HCT116 (cell line): ENCODE measurements around the gene XYLT1.

Experiments used
- CEBPB ChIP-seq: IDR thresholded peaks from 2 replicates; pipeline ENCODE4 v1.6.1; 2012; ENCODE audit warnings: low read depth
- CTCF ChIP-seq, 3 experiments: fragments of 200-600 bp in 1 of 3; sonication (generic) in 1 of 3; IDR thresholded peaks in 2 of 3; conservative IDR thresholded peaks in 1 of 3; 2 replicates each; pipeline ENCODE4 v1.5.1; 2012 to 2017; ENCODE audit warnings: low read depth in 2 of 3, low read length in 2 of 3, antibody characterized with exemption in 1 of 3, borderline replicate concordance in 1 of 3, control low read depth in 1 of 3, mild to moderate bottlenecking in 1 of 3, mixed read lengths in 1 of 3, mixed run types in 1 of 3, moderate library complexity in 1 of 3; ENCODE audit not compliant: insufficient read depth in 1 of 3
- EGR1 ChIP-seq: IDR thresholded peaks from 2 replicates; pipeline ENCODE4 v1.6.1; 2012; ENCODE audit warnings: low read depth
- EZH2phosphoT487 ChIP-seq: fragments of 200-600 bp; IDR thresholded peaks from 2 replicates; pipeline ENCODE4 v1.6.1; 2018; ENCODE audit warnings: antibody characterized with exemption, borderline replicate concordance
- JUND ChIP-seq: IDR thresholded peaks from 2 replicates; pipeline ENCODE4 v1.6.1; 2012
- MAX ChIP-seq: IDR thresholded peaks from 2 replicates; pipeline ENCODE4 v1.6.1; 2012
- POLR2A ChIP-seq: IDR thresholded peaks from 2 replicates; pipeline ENCODE4 v1.7.0; 2011; ENCODE audit warnings: borderline replicate concordance; ENCODE audit not compliant: insufficient read depth, insufficient read length; ENCODE audit errors: extremely low read depth
- POLR2AphosphoS5 ChIP-seq: IDR thresholded peaks from 2 replicates; pipeline ENCODE4 v1.6.1; 2011; ENCODE audit warnings: mild to moderate bottlenecking, low read depth, low read length, moderate library complexity
- REST ChIP-seq: IDR thresholded peaks from 2 replicates; pipeline ENCODE4 v1.6.1; 2012; ENCODE audit warnings: low read depth
- SIN3A ChIP-seq: IDR thresholded peaks from 2 replicates; pipeline ENCODE4 v1.6.1; 2012; ENCODE audit warnings: low read depth
- ZNF274 ChIP-seq: fragments of 200-500 bp; sonication (Bioruptor generic); IDR thresholded peaks from 2 replicates; pipeline ENCODE4 v1.6.1; 2014; ENCODE audit warnings: mild to moderate bottlenecking, low read depth, low read length, inconsistent platforms
- TF ChIP-seq, protein P1 (sequence below): IDR thresholded peaks from 2 replicates; pipeline ENCODE4 v1.6.1; 2011; ENCODE audit warnings: mild to moderate bottlenecking, low read length, moderate library complexity; ENCODE audit not compliant: insufficient replicate concordance; ENCODE audit errors: extremely low read depth

DNA sequence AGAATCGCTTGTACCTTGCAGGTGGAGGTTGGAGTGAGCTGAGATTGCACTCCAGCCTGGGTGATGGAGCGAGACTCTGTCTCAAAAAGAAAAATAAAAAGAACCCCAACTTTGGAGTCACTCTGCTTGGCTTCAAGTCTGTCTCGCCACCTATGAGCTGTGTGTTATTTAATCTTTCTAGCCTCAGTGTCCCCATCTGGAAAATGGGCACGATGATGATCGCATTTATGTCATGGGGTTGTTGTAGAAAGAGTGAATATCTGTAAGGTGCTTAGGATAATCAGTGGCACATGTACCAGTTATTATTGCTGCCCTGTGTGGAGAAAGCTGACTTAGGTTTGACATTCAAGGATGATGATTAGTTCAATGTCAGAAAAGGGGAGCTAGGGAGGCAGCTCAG, 319.4 kb downstream of the XYLT1 start:
- TF ChIP-seq POLR2AphosphoS5 (no peak), POLR2A (no peak), CTCF (IDR thresholded peaks at IDR 0.05 in 2 of 3, conservative IDR thresholded peaks at IDR 0.05 in 1 of 3; ENCODE audit: borderline replicate concordance in 1 of 3, insufficient read depth in 1 of 3, low read depth in 2 of 3, low read length in 2 of 3) (no peak), JUND (no peak), MAX (no peak), ZNF274 (no peak), EZH2phosphoT487 (no peak), SIN3A (no peak), CEBPB (no peak), EGR1 (no peak), REST (no peak)
- TF ChIP-seq, protein P1, sequence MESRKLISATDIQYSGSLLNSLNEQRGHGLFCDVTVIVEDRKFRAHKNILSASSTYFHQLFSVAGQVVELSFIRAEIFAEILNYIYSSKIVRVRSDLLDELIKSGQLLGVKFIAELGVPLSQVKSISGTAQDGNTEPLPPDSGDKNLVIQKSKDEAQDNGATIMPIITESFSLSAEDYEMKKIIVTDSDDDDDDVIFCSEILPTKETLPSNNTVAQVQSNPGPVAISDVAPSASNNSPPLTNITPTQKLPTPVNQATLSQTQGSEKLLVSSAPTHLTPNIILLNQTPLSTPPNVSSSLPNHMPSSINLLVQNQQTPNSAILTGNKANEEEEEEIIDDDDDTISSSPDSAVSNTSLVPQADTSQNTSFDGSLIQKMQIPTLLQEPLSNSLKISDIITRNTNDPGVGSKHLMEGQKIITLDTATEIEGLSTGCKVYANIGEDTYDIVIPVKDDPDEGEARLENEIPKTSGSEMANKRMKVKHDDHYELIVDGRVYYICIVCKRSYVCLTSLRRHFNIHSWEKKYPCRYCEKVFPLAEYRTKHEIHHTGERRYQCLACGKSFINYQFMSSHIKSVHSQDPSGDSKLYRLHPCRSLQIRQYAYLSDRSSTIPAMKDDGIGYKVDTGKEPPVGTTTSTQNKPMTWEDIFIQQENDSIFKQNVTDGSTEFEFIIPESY, result no peak
